Common myeloid progenitor, CD34-positive (primary cell): ENCODE measurements around the gene ZBTB40.
A peak's percentile ranks its signal among the peaks of the same experiment; 100 is the strongest.

ENCODE experiments used
- CTCF ChIA-PET: fragments of 350-600 bp; sonication (Branson Sonifier 250); formaldehyde crosslinking; loops from one replicate; lab custom pipeline; 2021; ENCODE audit warnings: antibody characterized with exemption; lab: Charles Lee
- POLR2A ChIA-PET: fragments of 350-600 bp; sonication (Branson Sonifier 250); formaldehyde crosslinking; loops from one replicate; lab custom pipeline; 2021; ENCODE audit warnings: antibody characterized with exemption; lab: Charles Lee
- DNase-seq, 3 donors: peaks; one replicate each; pipeline versions ENCODE4 v3.0.0 to v3.0.0-alpha.2; 2013
- H3K27ac ChIP-seq, 2 experiments: 1 replicate in 1 of 2; 2 replicates in 1 of 2; pipeline ENCODE4 v1.7.0; 2013; ENCODE audit warnings: inconsistent platforms in 2 of 2, low read length in 2 of 2, mild to moderate bottlenecking in 2 of 2, low read depth in 1 of 2, moderate library complexity in 1 of 2; ENCODE audit not compliant: severe bottlenecking in 2 of 2, insufficient read depth in 1 of 2, poor library complexity in 1 of 2
- H3K27me3 ChIP-seq, 5 experiments: replicated peaks in 2 of 5; 1 replicate in 3 of 5; 2 replicates in 2 of 5; pipeline versions ENCODE4 v1.6.1 to v1.7.0; 2013; ENCODE audit warnings: low read length in 4 of 5, mild to moderate bottlenecking in 2 of 5, moderate library complexity in 2 of 5, inconsistent platforms in 1 of 5; ENCODE audit not compliant: insufficient read depth in 5 of 5, control insufficient read depth in 4 of 5
- H3K36me3 ChIP-seq, 4 experiments: 1 replicate in 2 of 4; 2 replicates in 2 of 4; pipeline versions ENCODE4 v1.6.1 to v1.7.0; 2013; ENCODE audit warnings: low read length in 3 of 4, control low read depth in 1 of 4, mild to moderate bottlenecking in 1 of 4; ENCODE audit not compliant: control insufficient read depth in 4 of 4, insufficient read depth in 4 of 4
- H3K4me1 ChIP-seq, 4 experiments: 1 replicate in 3 of 4; 2 replicates in 1 of 4; pipeline versions ENCODE4 v1.6.1 to v1.7.1; 2013; ENCODE audit warnings: low read length in 3 of 4, mild to moderate bottlenecking in 3 of 4, control low read depth in 1 of 4, inconsistent platforms in 1 of 4, moderate library complexity in 1 of 4; ENCODE audit not compliant: control insufficient read depth in 4 of 4, insufficient read depth in 4 of 4; ENCODE audit errors: control extremely low read depth in 1 of 4
- H3K4me3 ChIP-seq, 7 experiments: 1 replicate in 4 of 7; 2 replicates in 3 of 7; pipeline versions ENCODE4 v1.5.1 to v1.7.0; 2013; ENCODE audit warnings: mild to moderate bottlenecking in 7 of 7, low read length in 6 of 7, moderate library complexity in 6 of 7, inconsistent platforms in 2 of 7, low read depth in 2 of 7, control low read depth in 1 of 7; ENCODE audit not compliant: insufficient read depth in 4 of 7, control insufficient read depth in 1 of 7; ENCODE audit errors: extremely low read depth in 1 of 7
- H3K9me3 ChIP-seq, 5 experiments: 1 replicate in 4 of 5; 2 replicates in 1 of 5; pipeline versions ENCODE4 v1.6.1 to v1.7.1; 2013; ENCODE audit warnings: low read length in 4 of 5, mild to moderate bottlenecking in 2 of 5, inconsistent platforms in 1 of 5, low read depth in 1 of 5, moderate library complexity in 1 of 5; ENCODE audit not compliant: control insufficient read depth in 4 of 5, insufficient read depth in 2 of 5; ENCODE audit errors: control extremely low read depth in 1 of 5
- WGBS: methylation state at CpG from one replicate; pipeline ENCODE4 v1.1.5; 2013; ENCODE audit not compliant: insufficient coverage; 5-methylcytosine and 5-hydroxymethylcytosine counted together

Gene ZBTB40

DNA sequence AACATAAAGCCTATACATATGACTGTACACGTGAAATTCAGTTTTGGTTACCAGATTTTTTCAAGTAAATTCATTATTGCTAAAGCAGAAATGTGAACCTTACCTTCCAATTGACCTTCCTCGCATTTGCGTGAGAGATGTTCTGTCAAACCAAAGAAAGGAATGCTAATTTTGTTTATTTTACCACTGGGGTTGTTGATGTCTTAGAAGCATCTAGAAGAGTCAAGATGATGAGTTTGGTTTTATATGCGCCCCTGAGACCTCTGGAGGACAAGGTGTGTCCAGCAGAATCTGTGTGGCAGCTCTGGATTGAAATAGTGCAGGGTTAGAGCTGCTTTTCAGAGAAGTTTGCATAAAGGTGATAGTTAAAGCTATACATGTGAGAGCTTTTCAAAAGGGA is 48.4 kb downstream of the ZBTB40 start:
- POLR2A ChIA-PET: no interaction called here

GRCh38 chr1:22500471-22500870 is 48.8 kb downstream of the ZBTB40 start:
- ChIA-PET CTCF (no interaction called here), POLR2A (no interaction called here)
- no peaks in the 10 kb centered on the region for H3K9me3 ChIP-seq
- DNase-seq: peak in 1 of 3 donors; percentile 9
- H3K27me3 ChIP-seq: no peaks in the 10 kb centered on the region
- peaks cover 14 to 29% (median 21%) of the 10 kb centered on the region in 4 experiments for H3K36me3 ChIP-seq
- H3K27ac ChIP-seq: no peak overlapping the region
- 81% methylated on average over 3 of the region's 6 CpGs for WGBS
- no peak overlapping the region for H3K4me3 ChIP-seq
- H3K4me1 ChIP-seq: no peaks in the 10 kb centered on the region

More for the DNA sequence above, 48.4 kb downstream of the ZBTB40 start:
- no peak overlapping the region for H3K4me3 ChIP-seq
- no peak for DNase-seq
- H3K27ac ChIP-seq: no peak overlapping the region
- no peaks in the 10 kb centered on the region for H3K27me3 ChIP-seq
- 92% methylated on average over 2 of the region's 4 CpGs for whole genome bisulfite sequencing
- no peaks in the 10 kb centered on the region for H3K4me1 ChIP-seq
- CTCF ChIA-PET: no interaction called here
- H3K9me3 ChIP-seq: no peaks in the 10 kb centered on the region
- H3K36me3 ChIP-seq: peaks cover 14 to 29% (median 21%) of the 10 kb centered on the region in 4 experiments

GRCh38 chr1:22502202-22502601 is 50.6 kb downstream of the ZBTB40 start:
- Histone ChIP-seq H3K36me3 (peaks cover 12 to 34% (median 24%) of the 10 kb centered on the region in 4 experiments), H3K9me3 (no peaks in the 10 kb centered on the region), H3K27ac (no peak overlapping the region), H3K4me3 (no peak overlapping the region), H3K4me1 (no peaks in the 10 kb centered on the region), H3K27me3 (no peaks in the 10 kb centered on the region)
- WGBS: no CpG with 5 or more reads among the region's 1 CpG
- DNase-seq: no peak
- CTCF ChIA-PET: no interaction called here
- POLR2A ChIA-PET: no interaction called here

GRCh38 chr1:22503721-22504410 is 52.2 kb downstream of the ZBTB40 start:
- Histone ChIP-seq H3K9me3 (no peaks in the 10 kb centered on the region), H3K27ac (no peak overlapping the region), H3K36me3 (peaks cover 12 to 49% (median 34%) of the 10 kb centered on the region in 4 experiments), H3K27me3 (no peaks in the 10 kb centered on the region), H3K4me1 (no peaks in the 10 kb centered on the region), H3K4me3 (no peak overlapping the region)
- no peak for DNase-seq
- ChIA-PET POLR2A (no interaction called here), CTCF (interaction anchor here (1.4 kb wide), 1 partner anchor 18 kb away, joined by 3 read pairs; no protein-coding TSS in a partner anchor)
- 100% methylated on average over 1 of the region's 2 CpGs for WGBS

DNA sequence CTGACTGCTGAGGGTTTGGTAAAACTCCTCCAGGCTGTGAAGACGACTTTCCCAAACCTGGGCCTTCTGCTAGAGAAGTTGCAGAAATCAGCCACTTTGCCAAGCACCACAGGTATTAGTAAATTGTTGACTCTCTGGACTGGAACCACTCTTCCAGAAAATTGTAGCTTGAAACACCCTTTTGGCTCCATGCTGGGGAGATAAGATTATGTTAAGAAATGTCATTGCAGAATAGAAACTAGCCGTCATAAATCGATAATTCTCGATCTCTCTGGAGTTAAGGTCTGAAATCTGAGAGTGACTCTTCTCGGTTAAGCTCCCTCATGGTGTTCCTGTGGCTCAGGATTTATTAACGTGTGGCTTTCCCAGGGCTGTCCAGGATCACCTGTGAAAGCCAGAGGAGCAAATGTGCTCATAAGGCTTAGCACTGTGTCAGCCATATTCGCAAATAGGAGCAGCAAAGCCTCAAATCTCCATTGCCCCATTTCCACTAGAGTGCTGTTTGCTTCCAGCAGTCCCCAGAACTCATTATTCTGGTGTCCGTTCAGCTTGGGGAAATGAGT is 54.6 kb downstream of the ZBTB40 start:
- Histone ChIP-seq H3K36me3 (peaks cover 12 to 68% (median 46%) of the 10 kb centered on the region in 4 experiments), H3K27ac (no peak overlapping the region), H3K9me3 (no peaks in the 10 kb centered on the region), H3K4me3 (no peak overlapping the region), H3K4me1 (no peaks in the 10 kb centered on the region), H3K27me3 (no peaks in the 10 kb centered on the region)
- ChIA-PET CTCF (no interaction called here), POLR2A (no interaction called here)
- DNase-seq: no peak
- 100% methylated on average over 7 of the region's 8 CpGs for WGBS

- Histone ChIP-seq H3K4me3 (no peak overlapping the region), H3K9me3 (no peaks in the 10 kb centered on the region), H3K27me3 (no peaks in the 10 kb centered on the region), H3K36me3 (peaks cover 14 to 68% (median 47%) of the 10 kb centered on the region in 4 experiments), H3K27ac (no peak overlapping the region), H3K4me1 (no peaks in the 10 kb centered on the region)
- no peak for DNase-seq
- ChIA-PET POLR2A (interaction anchor here (0.8 kb wide), 1 partner anchor 372 kb away, joined by 3 read pairs; no protein-coding TSS in a partner anchor), CTCF (no interaction called here)
- WGBS: 96% methylated on average over 9 of the region's 10 CpGs
Measured at GRCh38 chr1:22507587-22507986, 55.9 kb downstream of the ZBTB40 start.

DNA sequence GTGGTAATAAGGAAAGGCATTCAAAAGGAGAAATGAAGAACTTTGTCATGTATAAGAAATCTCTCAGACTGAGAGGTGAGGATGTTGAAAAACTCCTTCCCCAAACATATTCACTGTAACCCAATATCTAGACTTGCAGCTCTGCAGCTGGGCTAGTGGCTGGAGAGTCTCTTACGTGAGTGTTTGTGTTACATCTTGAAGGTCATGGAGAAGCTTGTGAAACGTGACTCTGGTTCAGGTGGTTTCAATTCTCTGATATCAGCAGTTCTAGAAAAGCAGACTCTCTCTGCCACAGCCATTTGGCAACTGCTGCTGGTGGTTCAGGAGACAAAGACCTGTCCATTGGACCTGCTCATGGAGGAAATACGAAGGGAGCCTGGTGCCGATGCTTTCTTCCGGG is 56.7 kb downstream of the ZBTB40 start:
- Histone ChIP-seq H3K27me3 (no peaks in the 10 kb centered on the region), H3K4me1 (no peaks in the 10 kb centered on the region), H3K36me3 (peaks cover 14 to 73% (median 50%) of the 10 kb centered on the region in 4 experiments), H3K9me3 (no peaks in the 10 kb centered on the region), H3K27ac (no peak overlapping the region), H3K4me3 (no peak overlapping the region)
- POLR2A ChIA-PET: no interaction called here
- WGBS: 100% methylated on average over 4 of the region's 5 CpGs
- no peak for DNase-seq
- CTCF ChIA-PET: interaction anchor here (0.7 kb wide), 1 partner anchor 78 kb away, joined by 3 read pairs; no protein-coding TSS in a partner anchor
